Stimulated activated naive CD8-positive, alpha-beta T cell treated with anti-CD3 and anti-CD28 coated beads, Interleukin-15, Interleukin-2, amounts not matched to agents 100 U/mL and 50 U/mL, for 24 hours (primary cell): Measurements from ENCODE around the gene FAM131A.

Source experiments
- ATAC-seq: fragments of 150-1000 bp; cut with Tn5 transposase; one replicate; pipeline ENCODE4 v1.10.0; 2021
- DNase-seq: peaks from one replicate; pipeline ENCODE4 v3.0.0; 2021

The FAM131A gene

DNA sequence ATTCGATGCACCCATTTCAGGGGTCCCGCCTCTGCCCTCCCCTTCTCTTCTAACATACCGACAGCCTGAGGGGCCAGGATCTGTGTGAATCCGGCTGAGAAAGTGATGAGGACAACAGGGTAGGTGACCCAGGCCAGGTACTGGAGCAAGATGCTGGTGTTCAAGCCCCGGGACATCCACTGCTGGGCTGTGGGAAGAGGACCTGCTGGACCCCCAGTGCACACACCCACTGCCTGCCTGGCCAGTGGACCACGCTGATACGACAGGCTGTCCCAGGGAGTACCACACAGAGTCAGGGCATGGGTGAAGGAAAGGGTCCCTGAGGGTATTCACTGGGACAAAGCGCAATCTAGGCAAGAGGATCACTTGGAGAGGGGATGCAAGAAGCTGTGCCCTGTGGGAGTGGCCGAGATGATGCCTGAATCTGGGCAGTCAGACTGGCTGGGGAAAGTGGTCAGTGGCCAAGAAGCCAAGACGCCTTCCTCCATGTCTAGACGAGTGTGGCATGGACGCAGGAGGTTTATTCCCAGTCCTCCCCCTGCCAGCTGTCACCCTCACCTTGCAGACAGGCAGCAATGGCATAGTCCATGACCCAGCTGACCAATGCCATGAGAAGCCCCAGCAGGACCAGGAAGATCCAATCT lies 20.8 kb downstream of the FAM131A start:
- DNase-seq (no peak), ATAC-seq (no peak)

DNA sequence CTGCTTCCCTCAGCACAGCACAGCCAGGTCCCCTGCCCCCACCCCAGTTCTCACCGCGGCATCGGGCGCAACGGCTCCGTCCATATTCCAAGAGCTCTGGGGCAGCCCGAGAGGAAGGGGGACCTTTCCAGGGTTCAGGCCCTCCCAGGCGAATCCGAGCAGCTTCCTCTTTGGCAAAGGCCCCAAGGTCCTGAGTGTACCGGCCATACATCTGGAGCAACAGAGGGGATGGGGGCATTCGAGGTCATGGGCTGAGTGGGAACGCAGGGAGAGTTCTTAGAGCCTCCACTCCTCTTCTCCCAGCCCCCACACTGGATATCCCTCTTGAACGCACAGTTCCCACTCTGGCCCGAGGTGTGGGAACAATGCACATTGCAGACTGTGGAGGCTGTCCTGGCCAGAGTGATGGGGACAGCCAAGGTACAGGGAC lies 21.5 kb downstream of the FAM131A start:
- DNase-seq: no peak
- ATAC-seq: no peak

DNA sequence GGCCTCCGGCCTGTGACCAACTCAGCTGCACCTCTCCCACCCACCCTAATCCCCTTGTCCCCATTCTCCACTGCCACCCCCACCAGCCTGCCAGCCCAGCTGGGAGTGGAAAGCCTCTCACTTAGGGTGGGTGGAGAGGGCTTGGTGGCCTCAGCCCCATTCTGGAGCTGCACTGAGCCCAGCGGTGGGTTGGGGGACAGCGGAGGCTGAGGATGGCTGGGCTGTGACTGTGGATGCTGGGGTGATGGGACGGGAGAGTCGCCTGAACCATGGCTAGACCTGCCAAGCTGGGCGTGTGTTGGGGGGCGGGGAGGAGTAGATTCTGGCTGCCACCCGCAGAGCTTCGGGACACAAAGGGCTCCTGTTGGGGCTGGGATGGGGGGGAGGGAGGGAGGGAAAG lies 22.2 kb downstream of the FAM131A start:
- no peak for DNase-seq
- no peak for ATAC-seq

DNA sequence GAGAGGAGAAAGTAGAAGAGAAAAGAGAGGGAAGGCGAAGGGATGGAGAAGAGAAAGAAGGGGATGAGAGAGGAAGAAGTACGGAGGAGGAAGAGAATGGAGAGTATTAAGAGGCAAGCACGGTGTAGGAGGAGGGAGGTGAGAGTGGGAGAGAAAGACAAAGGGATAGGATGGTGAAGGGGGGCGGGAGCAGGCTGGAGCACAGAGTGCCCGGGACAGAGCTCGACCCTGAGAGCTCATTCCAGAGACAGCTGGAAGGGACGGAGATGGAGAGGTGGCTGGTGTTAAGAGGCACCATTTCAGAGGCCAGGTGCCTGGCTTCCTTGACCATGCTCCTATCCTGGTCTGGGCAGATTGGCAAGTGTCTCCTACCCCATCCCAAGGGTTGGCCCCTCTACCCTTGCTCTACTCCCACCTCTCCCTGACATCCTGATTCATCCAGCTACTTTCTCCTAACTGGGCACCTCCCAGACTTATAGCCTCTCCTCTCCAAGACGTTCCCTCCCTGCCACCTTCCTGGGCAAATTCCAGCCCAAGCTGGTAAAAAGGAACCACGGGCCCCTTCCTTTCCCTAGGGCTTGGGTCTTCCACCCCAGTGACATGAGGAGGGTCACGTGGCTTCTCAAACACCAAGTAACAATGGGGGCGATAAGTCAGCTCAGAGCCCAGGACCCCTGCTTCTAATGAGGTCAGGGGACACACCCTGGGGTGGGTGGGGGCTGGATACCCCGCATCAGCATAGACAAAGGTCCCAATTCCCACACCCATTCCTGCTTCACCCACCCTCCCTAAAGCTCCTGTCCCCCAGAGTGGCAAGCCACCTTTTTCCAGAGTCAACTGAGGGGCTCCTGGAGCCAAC lies 22.9 kb downstream of the FAM131A start:
- DNase-seq (no peak), ATAC-seq (no peak)

DNA sequence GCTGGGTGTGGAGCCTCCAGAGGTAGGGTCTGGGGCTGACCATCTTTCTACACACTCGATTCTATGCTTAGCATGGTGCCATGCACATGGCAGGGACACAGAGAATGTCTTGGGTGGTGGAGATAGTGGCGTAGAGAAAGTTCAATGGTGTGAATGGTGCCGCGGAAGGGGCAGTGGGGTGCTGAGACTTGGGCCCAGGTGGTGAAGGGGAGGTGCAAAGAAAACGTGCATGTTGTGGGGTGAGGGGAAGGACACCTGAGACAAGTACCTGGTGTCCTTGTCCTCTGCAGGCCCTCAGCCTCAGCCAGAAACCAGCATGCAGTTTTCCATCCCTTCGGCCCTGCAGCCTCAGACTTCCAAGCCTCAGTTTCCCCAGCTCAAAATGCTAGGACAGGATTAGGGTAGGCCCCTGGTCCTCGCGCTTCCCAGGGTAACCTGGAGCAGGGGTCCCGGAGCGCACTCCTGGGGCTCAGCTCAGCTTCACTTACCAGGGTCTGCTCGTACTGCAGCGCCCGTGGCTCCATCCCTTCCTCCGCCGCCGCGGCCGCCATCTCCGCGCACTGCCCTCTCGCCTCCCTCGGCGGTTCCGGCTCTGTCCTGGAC lies 23.6 kb downstream of the FAM131A start:
- ATAC-seq (no peak), DNase-seq (no peak)

DNA sequence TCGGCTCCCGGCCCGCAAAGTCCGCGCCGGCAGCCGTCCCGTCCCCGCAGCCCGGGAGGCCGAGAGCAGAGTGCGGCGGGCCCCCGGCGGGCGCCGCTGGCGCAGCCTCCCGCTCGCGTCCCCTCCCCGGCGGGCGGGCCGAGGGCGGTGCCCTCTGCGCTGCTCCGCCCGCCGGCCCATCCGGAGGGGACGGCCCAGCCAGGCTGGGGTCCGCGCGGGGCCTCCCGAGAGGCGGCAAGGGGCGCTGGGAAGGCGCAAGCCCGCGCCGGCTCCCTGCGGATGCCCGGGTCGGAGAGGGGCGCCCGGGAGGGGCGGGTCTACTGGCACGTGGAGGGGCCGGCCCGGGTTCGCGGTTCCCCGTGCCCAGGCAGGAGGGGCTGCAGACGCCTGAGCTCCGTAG lies 24.1 kb downstream of the FAM131A start, which contains the start of the genes CLCN2 and POLR2H:
TSS of gene CLCN2 (minus strand) at position 74 of the 400 bp plus-strand sequence. CDS start 126 bp downstream, outside the sequence.
TSS of gene POLR2H (plus strand) at position 179 of the 400 bp plus-strand sequence. CDS start 1,783 bp downstream, outside the sequence.
- peak; percentile 40 for ATAC-seq
- peak; percentile 68 for DNase-seq

DNA sequence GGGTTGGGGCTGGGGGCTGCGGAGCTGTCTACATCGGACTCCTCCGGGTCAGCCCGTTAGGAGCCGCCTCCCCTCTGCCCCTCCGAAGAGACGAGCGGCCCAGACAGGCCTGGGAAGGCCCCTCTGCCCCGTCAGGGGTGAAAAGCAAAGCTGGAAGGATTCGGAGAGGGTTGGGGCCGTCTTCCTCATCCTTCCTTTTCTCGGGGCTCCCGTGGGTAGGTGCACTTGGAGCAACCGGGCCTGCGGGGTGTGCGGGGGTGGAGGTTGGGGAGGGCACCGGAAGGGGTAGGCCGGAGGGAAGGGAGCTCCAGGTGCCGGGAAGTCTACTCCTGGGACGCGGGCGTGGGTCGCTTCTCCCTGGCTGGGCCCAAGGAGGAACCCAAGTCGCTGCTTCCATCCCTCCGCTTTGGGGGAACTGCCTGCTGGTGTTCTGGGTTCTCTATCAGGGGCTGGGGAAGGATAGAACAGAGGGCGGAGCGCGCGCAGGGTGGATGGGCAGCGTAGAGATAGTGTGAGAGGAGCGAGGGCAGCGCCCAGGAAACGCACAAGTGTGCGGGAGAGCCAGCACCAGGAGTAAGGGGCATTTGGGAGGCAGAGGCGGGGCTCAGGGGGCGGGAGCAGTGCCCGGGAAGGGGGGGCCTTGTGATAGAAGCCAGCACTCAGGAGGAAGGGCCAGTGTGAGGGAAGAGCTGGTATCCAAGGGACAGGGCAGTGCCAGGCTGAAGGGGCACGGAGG lies 24.7 kb downstream of the FAM131A start:
- DNase-seq (peak; percentile 63), ATAC-seq (peak; percentile 11)

DNA sequence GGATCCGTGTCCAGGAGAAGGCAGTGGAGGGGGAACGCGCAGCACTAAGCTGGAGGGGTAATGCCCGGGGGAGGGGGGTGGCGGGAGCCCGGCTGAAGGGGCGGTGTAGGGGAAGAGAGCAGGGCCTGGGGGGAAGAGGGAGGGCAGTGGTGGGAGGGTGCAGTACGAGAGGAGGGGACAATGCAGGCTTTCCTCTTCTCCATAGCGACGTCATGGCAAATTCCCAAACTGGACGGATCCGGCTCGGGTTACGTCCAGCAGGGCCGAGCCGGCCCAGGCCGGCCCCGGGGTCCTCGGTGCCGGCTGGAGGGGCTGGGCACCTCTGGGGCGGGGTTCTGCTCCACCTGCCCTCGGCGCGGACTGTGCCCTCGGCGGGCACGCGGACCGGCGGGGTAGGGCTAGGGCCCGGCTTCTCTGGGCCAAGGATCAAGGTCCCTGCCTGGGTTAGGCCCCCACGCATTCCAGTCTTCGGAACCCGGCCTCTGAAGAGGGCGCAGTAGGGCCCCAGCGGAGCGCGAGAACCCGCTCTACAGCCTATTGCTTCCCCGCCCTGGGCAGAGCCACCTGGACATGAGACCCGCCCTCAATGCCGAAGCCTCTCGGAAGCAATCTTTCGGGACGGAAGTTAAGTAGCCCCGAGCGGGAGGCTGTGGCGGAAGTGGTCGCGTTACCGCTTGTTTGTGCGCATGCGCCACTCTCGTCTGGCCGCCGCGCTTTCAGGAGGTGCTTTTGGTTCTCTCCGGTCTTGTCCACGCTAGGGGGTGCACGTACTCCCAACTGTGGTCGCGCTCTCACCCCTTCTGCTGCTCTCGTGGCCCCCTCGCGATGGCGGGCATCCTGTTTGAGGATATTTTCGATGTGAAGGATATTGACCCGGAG lies 25.5 kb downstream of the FAM131A start:
- DNase-seq: peak; percentile 97
- ATAC-seq: peak; percentile 89

DNA sequence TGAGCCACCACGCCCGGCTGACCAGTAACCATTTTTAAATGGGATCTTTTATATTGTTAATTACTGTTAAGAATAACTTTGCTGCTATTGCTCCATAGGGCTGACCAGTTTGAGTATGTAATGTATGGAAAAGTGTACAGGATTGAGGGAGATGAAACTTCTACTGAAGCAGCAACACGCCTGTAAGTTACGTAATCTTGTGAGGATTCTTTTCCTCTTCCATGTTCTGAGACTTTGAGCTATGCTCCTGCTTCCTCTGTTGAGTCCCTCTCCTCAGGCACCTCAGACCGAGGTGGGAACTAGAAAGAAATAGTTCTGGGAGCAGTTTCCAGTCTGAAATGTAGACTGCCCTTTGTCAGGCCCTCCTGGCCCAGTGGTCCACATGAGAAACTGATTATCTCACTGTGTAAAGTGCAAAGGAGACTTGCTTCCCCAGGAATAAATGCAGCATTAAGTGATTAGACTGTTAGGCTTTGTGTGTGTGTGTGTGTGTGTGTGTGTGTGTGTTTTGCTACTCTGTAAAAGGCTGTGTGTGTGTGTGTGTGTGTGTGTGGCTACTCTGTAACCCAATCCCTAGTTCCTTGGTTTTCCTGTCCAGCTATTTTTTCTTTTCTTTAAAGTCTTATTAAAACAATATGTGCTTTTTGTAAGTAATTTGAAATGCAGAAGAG lies 29.4 kb downstream of the FAM131A start:
- DNase-seq (no peak), ATAC-seq (no peak)

DNA sequence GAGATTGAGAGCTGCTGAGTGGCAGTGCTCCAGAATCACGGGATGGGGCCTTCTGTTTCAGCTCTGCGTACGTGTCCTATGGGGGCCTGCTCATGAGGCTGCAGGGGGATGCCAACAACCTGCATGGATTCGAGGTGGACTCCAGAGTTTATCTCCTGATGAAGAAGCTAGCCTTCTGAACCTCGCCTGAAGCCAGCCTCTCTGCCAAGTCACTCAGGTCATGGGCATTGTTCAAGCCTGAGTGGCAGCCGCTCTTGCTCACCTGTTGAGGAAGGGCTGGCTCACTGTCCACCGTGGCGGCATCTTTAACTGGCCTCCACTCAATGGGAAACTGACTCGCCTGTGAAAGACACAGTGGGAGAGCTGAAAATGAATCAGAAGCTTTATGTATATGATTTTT lies 30.7 kb downstream of the FAM131A start:
- no peak for ATAC-seq
- no peak for DNase-seq

DNA sequence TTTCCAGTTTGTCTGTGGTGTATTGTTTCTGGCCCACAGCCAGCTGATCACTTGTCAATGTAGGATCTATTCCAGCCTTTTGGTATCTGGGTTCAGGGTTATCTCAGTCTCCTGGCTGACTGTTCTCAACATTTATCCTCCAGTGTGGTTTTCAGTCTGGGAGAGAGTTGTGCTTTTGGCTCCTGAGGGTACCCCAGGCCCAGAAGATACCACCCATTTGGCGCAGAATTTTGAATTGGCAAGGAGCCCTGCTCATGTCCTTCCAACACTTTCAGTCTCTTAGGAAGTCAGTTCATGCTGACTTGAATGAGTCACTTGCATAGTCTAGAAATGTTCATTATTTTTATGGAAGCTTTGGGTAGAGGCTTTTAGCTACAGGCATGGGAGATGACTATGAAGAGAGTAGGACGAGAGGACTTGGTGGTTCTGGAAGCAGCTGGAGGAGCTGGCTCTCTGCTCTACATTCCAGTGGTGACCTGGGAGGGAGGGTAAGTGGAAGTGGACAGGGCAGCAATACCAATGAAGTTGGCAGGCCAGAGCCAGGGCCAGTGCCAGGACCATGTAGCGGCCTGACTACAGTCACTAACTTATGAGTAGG lies 31.3 kb downstream of the FAM131A start:
- no peak for DNase-seq

DNA sequence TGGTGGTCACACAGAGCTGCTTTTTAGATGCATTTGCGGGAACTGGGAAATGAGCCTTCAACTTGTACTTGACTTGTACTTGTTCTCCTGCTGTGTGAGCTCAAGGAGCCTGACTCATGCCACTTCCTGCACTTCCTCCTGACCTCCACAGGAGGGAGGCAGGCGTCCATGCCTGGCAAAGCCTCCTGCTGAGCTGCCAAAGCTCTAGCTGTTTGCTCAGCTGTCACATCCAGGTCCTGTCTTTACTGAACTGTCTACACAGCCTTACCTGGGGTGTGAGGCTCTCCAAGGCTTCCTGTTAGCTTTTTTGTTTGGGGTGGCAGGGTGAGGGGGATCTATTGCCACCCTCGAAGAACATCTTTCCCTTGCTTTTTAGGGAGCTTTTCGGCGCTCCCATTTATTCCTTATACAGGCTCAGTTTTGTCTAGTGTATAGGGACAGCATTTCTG lies 34.2 kb downstream of the FAM131A start:
- ATAC-seq (peak; percentile 81), DNase-seq (peak; percentile 53)

More for the DNA sequence above, 31.3 kb downstream of the FAM131A start:
- ATAC-seq: no peak

DNA sequence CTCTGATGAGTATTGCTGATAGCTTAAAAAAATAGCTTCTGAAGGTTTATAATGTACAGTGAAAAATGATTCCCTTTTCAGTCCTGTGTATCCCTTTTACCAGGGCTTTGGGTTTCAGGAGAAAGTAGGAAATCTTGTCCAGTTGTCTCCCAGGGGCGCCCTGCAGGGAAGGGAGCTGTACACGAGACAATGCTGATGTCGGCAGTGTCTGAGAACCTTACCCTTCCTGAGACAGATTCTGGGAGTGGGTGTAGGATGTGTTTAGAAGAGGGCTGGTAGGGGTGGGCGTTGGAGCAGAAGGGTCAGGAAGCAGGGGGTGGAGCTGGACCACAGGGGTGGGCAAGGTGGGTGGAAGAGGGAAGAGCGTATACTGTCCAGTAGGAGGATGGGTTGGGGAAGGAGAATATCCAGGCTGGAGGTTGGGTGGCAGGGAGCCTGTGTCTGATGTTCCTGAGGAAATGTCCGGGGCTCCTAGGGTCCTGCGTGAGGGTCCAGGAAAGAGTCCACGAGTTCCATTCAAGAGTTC lies 35.0 kb downstream of the FAM131A start:
- ATAC-seq (no peak), DNase-seq (no peak)

DNA sequence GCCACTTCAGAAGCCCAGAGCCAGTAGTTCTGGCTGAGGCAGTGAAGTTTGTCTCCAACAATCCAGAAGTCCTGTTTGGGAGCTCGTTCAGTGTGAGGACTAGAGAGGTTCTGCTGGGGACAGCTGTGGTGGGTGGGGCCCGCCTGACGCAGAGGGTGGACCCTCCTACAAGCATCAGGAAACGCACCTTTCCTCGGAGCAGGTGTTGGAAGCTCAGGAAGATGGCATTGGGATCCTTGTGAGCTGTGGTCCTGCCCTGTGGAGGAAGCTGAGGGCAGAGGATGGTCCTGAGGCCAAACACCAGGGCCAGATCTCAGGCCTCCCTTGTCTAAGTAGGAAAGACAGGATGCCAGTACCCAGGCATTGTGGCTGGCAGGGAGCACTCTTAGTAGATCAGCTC lies 35.5 kb downstream of the FAM131A start:
- no peak for ATAC-seq

DNA sequence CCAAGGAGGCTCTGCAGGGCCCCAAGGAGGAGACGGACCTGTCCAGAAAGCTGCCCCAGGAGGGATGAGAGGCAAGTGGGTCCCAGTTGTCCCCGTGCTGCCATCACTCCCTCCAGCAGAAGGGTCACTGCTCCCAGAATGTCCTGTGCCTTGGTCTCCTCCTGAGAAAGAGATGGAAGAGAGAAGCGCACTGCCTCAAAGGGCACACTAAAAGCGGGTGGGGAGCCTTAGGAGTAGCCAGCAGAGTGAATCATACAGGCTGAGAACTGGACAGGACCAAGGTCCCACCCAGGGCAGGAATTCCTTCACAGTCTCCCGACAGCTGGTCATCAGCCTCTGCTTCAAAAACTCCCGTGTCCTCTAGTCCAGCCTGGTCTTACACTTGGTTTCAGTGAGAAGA lies 36.0 kb downstream of the FAM131A start:
- ATAC-seq (no peak), DNase-seq (no peak)

More for the DNA sequence above, 35.5 kb downstream of the FAM131A start:
- no peak for DNase-seq

DNA sequence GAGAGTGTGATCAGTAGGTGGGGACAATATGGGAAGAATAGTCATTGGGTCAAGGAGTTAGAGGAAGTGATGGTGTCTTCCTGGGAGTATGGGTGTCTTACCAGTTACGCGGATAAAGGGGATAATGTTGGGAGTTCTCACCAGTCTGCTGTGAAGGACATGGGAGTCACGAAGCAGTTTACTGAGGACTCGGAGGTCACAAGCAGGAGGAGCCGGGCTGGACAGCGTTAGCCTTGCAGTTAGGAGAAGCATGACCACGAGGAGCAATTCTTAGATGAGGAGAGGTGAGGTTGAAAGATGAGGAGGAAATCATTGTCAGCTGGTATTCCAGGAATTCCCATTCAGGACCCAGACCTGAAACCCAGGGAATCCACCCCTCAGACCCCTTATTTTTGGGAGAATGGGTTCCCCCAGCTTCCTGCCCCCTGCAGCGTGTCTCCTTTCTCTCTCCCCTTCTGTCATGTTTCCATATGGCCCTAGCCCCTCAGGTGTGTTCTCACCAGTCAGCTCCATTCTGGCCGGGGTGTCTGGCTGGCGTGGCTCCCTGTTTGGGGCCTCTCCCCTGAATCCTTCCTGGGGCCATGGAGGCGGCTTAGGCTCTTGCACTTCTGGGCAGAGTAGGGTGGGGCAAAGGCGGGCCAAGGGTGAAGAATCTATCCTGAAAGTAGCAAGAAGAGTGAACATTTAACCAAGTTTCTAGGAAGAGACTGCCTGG lies 38.5 kb downstream of the FAM131A start:
- ATAC-seq: no peak

DNA sequence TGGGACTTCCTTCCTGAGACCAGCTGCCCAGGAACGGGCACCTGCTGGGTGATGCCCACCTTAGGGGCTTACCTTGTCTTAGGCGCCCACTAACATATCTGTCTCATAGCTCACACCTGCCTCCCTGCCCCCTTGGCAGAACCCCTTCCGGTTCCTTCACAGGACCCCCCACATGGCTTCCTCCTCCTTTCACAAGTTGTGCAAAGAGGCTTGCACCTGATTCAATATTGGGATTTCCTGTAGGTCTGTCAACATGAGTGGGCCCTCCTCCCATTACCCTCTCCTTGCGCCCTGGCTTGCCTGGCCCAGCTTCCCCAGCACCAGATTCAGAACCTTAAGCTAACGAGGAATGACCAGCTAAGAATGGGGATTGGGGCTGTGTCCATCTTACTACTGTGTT lies 40.0 kb downstream of the FAM131A start:
- no peak for DNase-seq
- no peak for ATAC-seq

More for the DNA sequence above, 38.5 kb downstream of the FAM131A start:
- no peak for DNase-seq

DNA sequence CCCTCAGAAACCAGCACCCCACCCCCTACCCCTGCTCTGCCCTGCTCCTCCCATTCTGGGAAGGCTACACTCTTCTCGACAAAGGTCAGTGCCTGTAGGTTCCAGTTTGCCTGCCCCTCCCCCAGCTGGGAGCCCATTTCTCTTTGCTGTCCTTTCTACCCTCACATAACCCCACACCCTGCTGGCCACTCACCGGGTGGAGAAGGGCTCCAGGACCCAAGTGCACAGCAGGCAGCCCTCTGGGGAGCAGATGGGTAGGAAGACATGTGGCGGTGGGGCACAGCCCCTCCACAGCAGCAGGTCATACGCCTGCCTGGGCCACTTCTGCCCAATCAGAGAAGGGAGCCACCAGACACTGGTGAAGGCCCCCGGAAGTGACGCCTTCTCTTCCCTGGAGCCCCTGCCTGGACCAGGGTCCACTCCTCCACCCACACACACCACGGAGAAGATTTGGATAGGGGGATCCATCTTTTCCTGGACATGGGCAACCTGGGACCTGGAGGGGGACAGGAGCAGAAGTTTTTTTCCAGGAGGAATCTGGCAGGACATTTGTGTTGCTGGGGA lies 40.6 kb downstream of the FAM131A start, which contains the start of gene THPO:
TSS of gene THPO (minus strand) at position 326 of the 564 bp plus-strand sequence. CDS start 1,948 bp downstream, outside the sequence.
- no peak for DNase-seq
- peak; percentile 4 for ATAC-seq
